ENCODE results near the gene DNM2.

Gene DNM2

DNA sequence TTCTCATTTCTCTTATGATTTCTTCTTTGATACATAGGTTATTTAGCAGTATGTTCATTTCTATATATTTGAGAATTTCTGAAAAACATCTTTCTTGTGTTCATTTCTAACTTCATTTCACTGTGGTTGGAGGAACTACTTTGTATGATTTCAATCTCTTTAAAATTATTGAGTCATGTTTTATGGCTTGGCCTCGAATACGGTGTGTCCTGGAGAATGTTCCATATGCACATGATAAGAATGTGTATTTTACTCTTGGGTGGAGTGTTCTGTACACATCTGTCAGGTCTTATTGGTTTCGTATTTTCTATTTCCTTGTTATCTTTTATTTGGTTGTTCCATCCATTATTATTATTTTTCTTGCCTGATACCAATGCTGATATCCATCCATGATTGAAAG is 22.9 kb downstream of the DNM2 start:
- no peaks in the 10 kb centered on the region for H3K36me3 ChIP-seq (replicated peaks; ENCODE audit: insufficient read depth, low read length)
- no peaks in the 10 kb centered on the region for H3K27me3 ChIP-seq (replicated peaks; ENCODE audit: insufficient read depth, low read length)
- H3K9me2 ChIP-seq (replicated peaks; ENCODE audit: insufficient read depth, low read length): no peaks in the 10 kb centered on the region
- H4K20me1 ChIP-seq (ENCODE audit: insufficient read depth, low read length): peaks cover 6% of the 10 kb centered on the region; the same call in 1 of the 2 replicates
- no peak overlapping the region for H3K27ac ChIP-seq (ENCODE audit: low read length)
- no peak for DNase-seq
- no peak overlapping the region for H3K4me2 ChIP-seq (ENCODE audit: low read depth, low read length)
- H2AFZ ChIP-seq (ENCODE audit: low read length): no peak overlapping the region
- no peak overlapping the region for H3K4me3 ChIP-seq (ENCODE audit: low read length)
- no peak overlapping the region for H3K9ac ChIP-seq (ENCODE audit: low read length)
- H3K79me2 ChIP-seq (ENCODE audit: low read length): peaks cover 89% of the 10 kb centered on the region
- no peaks in the 10 kb centered on the region for H3K9me3 ChIP-seq (replicated peaks; ENCODE audit: insufficient read depth, low read length)
- no peaks in the 10 kb centered on the region for H3K4me1 ChIP-seq (ENCODE audit: low read length)
- H3F3A ChIP-seq (ENCODE audit: insufficient read depth, low read length): no peaks in the 10 kb centered on the region
- no peak for TF ChIP-seq EZH2phosphoT487 (IDR thresholded peaks at IDR 0.05; ENCODE audit: low read length)
- TF ChIP-seq, protein P1, sequence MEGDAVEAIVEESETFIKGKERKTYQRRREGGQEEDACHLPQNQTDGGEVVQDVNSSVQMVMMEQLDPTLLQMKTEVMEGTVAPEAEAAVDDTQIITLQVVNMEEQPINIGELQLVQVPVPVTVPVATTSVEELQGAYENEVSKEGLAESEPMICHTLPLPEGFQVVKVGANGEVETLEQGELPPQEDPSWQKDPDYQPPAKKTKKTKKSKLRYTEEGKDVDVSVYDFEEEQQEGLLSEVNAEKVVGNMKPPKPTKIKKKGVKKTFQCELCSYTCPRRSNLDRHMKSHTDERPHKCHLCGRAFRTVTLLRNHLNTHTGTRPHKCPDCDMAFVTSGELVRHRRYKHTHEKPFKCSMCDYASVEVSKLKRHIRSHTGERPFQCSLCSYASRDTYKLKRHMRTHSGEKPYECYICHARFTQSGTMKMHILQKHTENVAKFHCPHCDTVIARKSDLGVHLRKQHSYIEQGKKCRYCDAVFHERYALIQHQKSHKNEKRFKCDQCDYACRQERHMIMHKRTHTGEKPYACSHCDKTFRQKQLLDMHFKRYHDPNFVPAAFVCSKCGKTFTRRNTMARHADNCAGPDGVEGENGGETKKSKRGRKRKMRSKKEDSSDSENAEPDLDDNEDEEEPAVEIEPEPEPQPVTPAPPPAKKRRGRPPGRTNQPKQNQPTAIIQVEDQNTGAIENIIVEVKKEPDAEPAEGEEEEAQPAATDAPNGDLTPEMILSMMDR (IDR thresholded peaks at IDR 0.05; ENCODE audit: low read length): no peak
- TF ChIP-seq EZH2 (optimal IDR thresholded peaks at IDR 0.05; ENCODE audit: low read depth, low read length): no peak

DNA sequence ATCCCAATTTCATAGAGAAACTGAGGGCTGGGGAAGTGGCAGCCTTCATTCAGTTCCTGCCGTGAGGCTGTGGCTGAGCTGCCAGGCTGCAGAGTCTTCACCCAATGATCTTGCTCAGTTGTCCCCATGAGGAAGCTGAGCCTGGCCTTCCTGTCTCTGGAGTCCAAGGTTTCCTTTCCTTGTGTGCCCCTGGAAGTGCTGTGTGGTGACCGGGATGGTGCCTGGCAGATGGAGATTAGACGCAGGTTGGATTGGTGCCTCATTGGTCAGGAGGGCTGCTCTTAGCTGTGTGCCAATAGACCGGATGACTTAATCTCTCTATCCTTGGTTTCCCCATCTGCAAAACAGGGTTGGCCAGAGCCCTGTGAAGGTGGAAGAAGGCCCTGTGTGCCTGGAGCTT is 24.6 kb downstream of the DNM2 start:
- no peaks in the 10 kb centered on the region for H3K36me3 ChIP-seq (replicated peaks; ENCODE audit: insufficient read depth, low read length)
- H3K79me2 ChIP-seq (ENCODE audit: low read length): peaks cover 89% of the 10 kb centered on the region
- no peak overlapping the region for H3K9ac ChIP-seq (ENCODE audit: low read length)
- no peaks in the 10 kb centered on the region for H3F3A ChIP-seq (ENCODE audit: insufficient read depth, low read length)
- DNase-seq: no peak
- no peaks in the 10 kb centered on the region for H3K4me1 ChIP-seq (ENCODE audit: low read length)
- peaks cover 11% of the 10 kb centered on the region; the same call in 1 of the 2 replicates for H4K20me1 ChIP-seq (ENCODE audit: insufficient read depth, low read length)
- TF ChIP-seq EZH2 (optimal IDR thresholded peaks at IDR 0.05; ENCODE audit: low read depth, low read length) (no peak), EZH2phosphoT487 (IDR thresholded peaks at IDR 0.05; ENCODE audit: low read length) (no peak)
- TF ChIP-seq, protein P1 (IDR thresholded peaks at IDR 0.05; ENCODE audit: low read length): no peak
- H3K4me3 ChIP-seq (ENCODE audit: low read length): no peak overlapping the region
- H3K9me3 ChIP-seq (replicated peaks; ENCODE audit: insufficient read depth, low read length): no peaks in the 10 kb centered on the region
- no peak overlapping the region for H3K4me2 ChIP-seq (ENCODE audit: low read depth, low read length)
- no peaks in the 10 kb centered on the region for H3K9me2 ChIP-seq (replicated peaks; ENCODE audit: insufficient read depth, low read length)
- no peak overlapping the region for H3K27ac ChIP-seq (ENCODE audit: low read length)
- no peak overlapping the region for H2AFZ ChIP-seq (ENCODE audit: low read length)
- no peaks in the 10 kb centered on the region for H3K27me3 ChIP-seq (replicated peaks; ENCODE audit: insufficient read depth, low read length)

DNA sequence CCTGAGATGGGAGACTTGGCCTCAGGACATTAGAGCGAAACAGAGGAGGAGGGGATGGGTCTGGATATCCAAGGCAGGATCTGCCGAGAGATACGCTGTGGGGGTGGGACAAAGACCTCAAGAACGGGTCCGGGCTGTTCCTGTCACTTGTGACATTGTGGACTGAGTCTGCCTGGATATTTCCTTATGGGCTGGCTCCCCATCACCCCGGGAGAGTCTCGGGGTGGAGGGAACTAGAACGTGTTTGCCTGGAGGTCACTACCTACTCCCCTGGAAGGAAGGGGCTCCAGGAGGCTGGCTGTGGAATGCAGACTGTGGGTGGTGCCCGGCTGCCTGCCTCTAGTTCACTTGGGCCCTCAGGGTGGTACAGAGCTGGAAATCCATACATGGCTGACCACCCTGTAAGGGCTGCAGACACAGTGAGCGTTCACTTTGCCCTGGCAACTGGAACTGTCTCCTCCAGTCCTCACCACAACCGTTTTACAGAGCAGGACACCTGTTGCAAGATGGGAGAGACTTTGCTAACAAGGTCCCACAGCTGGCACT is 26.4 kb downstream of the DNM2 start:
- no peak overlapping the region for H3K9ac ChIP-seq (ENCODE audit: low read length)
- H3F3A ChIP-seq (ENCODE audit: insufficient read depth, low read length): no peaks in the 10 kb centered on the region
- H3K4me3 ChIP-seq (ENCODE audit: low read length): no peak overlapping the region
- H3K9me2 ChIP-seq (replicated peaks; ENCODE audit: insufficient read depth, low read length): no peaks in the 10 kb centered on the region
- H3K79me2 ChIP-seq (ENCODE audit: low read length): peaks cover 93% of the 10 kb centered on the region
- TF ChIP-seq, protein P1 (IDR thresholded peaks at IDR 0.05; ENCODE audit: low read length): no peak
- TF ChIP-seq EZH2phosphoT487 (IDR thresholded peaks at IDR 0.05; ENCODE audit: low read length) (no peak), EZH2 (optimal IDR thresholded peaks at IDR 0.05; ENCODE audit: low read depth, low read length) (no peak)
- no peak overlapping the region for H2AFZ ChIP-seq (ENCODE audit: low read length)
- no peaks in the 10 kb centered on the region for H3K9me3 ChIP-seq (replicated peaks; ENCODE audit: insufficient read depth, low read length)
- no peak overlapping the region for H3K4me2 ChIP-seq (ENCODE audit: low read depth, low read length)
- no peak for DNase-seq
- no peaks in the 10 kb centered on the region for H3K27me3 ChIP-seq (replicated peaks; ENCODE audit: insufficient read depth, low read length)
- H3K27ac ChIP-seq (ENCODE audit: low read length): no peak overlapping the region
- no peaks in the 10 kb centered on the region for H3K4me1 ChIP-seq (ENCODE audit: low read length)
- H4K20me1 ChIP-seq (ENCODE audit: insufficient read depth, low read length): peaks cover 11% of the 10 kb centered on the region; the same call in 1 of the 2 replicates
- H3K36me3 ChIP-seq (replicated peaks; ENCODE audit: insufficient read depth, low read length): no peaks in the 10 kb centered on the region
